Gastroesophageal sphincter (tissue), 3 donors: ENCODE results near the gene HMG20B.
A peak's percentile ranks its signal among the peaks of the same experiment; 100 is the strongest.

Experiments
- CTCF ChIP-seq, 4 experiments: fragments of 200-600 bp in 2 of 4; fragments of 450-650 bp in 2 of 4; sonication (generic) in 1 of 4; IDR thresholded peaks; one replicate each; pipeline ENCODE4 v1.5.1; 2017 to 2019; ENCODE audit warnings: antibody characterized with exemption in 4 of 4, mild to moderate bottlenecking in 2 of 4, moderate library complexity in 2 of 4
- EP300 ChIP-seq: sonication (generic); formaldehyde crosslinking; IDR thresholded peaks from one replicate; pipeline ENCODE4 v1.6.1; 2017; ENCODE audit warnings: antibody characterized with exemption, mild to moderate bottlenecking
- POLR2A ChIP-seq, 2 donors: fragments of 450-650 bp; IDR thresholded peaks; one replicate each; pipeline ENCODE4 v1.6.1; 2017; ENCODE audit warnings: antibody characterized with exemption in 2 of 2, mild to moderate bottlenecking in 2 of 2, moderate library complexity in 1 of 2
- POLR2AphosphoS5 ChIP-seq: sonication (generic); formaldehyde crosslinking; IDR thresholded peaks from one replicate; pipeline ENCODE4 v1.6.1; 2017; ENCODE audit warnings: antibody characterized with exemption

GRCh38 chr19:3556978-3557460 is 15.7 kb upstream of the HMG20B start:
- TF ChIP-seq CTCF (IDR thresholded peaks at IDR 0.05) (peak in 3 of 4 experiments; percentile 14 to 37 (median 25)), EP300 (no peak), POLR2AphosphoS5 (no peak), POLR2A (IDR thresholded peaks at IDR 0.05) (no peak)
